HL-60 (cell line): ENCODE measurements around the gene ROR1.

Experiments
- DNase-seq, 2 experiments: peaks; one replicate each; pipeline ENCODE4 v3.0.0-alpha.2; 2010 to 2020; ENCODE audit warnings: low read depth in 1 of 2, low spot score in 1 of 2
- H3K27ac ChIP-seq: fragments of 250-450 bp; sonication (Bioruptor Pico); replicated peaks from 2 replicates; pipeline ENCODE4 v1.5.1; 2020; ENCODE audit warnings: mild to moderate bottlenecking, moderate library complexity
- H3K27me3 ChIP-seq: fragments of 250-450 bp; sonication (Bioruptor Pico); 2 replicates; pipeline ENCODE4 v1.5.1; 2021; ENCODE audit warnings: mild to moderate bottlenecking, moderate library complexity; ENCODE audit not compliant: insufficient read depth, poor library complexity, severe bottlenecking
- H3K4me3 ChIP-seq: replicated peaks from 2 replicates; pipeline ENCODE4 v1.5.1; 2011; ENCODE audit warnings: mild to moderate bottlenecking, control low read depth, low read length; ENCODE audit not compliant: insufficient read depth
- GABPA ChIP-seq: IDR thresholded peaks from 2 replicates; pipeline ENCODE4 v1.6.1; 2012; ENCODE audit warnings: low read depth
- POLR2AphosphoS5 ChIP-seq: IDR thresholded peaks from 2 replicates; pipeline ENCODE4 v1.6.1; 2012; ENCODE audit warnings: low read depth
- SPI1 ChIP-seq: IDR thresholded peaks from 2 replicates; pipeline ENCODE4 v1.6.1; 2012; ENCODE audit warnings: low read depth, mild to moderate bottlenecking, borderline replicate concordance
- TF ChIP-seq, protein P1 (sequence below): IDR thresholded peaks from one replicate; pipeline ENCODE4 v1.5.1; 2011; ENCODE audit warnings: low read length, control low read depth, inconsistent platforms; ENCODE audit not compliant: insufficient read depth
- TF ChIP-seq, protein P2 (sequence below): IDR thresholded peaks from 2 replicates; pipeline ENCODE4 v1.6.1; 2012; ENCODE audit warnings: low read depth; ENCODE audit not compliant: insufficient replicate concordance

The ROR1 gene

DNA sequence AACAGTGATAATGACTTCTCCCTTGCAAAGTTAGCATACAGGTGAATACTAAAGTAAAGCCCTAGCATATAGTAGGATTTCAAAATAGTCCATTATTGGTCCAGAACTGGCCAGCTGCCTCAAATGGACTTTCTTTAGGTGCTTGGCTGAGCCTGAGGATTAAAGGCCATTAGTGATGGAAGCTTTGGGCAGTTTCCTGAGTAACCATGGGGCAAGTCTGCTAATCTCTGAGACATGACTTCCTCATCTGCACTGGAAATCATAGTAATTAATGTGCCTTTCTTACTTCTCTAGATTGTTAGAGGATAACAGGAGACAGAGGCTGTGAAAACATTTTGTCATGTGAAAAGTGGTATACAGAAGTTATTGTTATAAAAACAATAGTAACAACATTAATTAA is 273.1 kb downstream of the ROR1 start:
- Histone ChIP-seq H3K27ac (no peak overlapping the region), H3K27me3 (no peaks in the 10 kb centered on the region), H3K4me3 (no peak overlapping the region)
- no peak for DNase-seq
- TF ChIP-seq, protein P1, sequence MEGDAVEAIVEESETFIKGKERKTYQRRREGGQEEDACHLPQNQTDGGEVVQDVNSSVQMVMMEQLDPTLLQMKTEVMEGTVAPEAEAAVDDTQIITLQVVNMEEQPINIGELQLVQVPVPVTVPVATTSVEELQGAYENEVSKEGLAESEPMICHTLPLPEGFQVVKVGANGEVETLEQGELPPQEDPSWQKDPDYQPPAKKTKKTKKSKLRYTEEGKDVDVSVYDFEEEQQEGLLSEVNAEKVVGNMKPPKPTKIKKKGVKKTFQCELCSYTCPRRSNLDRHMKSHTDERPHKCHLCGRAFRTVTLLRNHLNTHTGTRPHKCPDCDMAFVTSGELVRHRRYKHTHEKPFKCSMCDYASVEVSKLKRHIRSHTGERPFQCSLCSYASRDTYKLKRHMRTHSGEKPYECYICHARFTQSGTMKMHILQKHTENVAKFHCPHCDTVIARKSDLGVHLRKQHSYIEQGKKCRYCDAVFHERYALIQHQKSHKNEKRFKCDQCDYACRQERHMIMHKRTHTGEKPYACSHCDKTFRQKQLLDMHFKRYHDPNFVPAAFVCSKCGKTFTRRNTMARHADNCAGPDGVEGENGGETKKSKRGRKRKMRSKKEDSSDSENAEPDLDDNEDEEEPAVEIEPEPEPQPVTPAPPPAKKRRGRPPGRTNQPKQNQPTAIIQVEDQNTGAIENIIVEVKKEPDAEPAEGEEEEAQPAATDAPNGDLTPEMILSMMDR: no peak
- TF ChIP-seq, protein P2, sequence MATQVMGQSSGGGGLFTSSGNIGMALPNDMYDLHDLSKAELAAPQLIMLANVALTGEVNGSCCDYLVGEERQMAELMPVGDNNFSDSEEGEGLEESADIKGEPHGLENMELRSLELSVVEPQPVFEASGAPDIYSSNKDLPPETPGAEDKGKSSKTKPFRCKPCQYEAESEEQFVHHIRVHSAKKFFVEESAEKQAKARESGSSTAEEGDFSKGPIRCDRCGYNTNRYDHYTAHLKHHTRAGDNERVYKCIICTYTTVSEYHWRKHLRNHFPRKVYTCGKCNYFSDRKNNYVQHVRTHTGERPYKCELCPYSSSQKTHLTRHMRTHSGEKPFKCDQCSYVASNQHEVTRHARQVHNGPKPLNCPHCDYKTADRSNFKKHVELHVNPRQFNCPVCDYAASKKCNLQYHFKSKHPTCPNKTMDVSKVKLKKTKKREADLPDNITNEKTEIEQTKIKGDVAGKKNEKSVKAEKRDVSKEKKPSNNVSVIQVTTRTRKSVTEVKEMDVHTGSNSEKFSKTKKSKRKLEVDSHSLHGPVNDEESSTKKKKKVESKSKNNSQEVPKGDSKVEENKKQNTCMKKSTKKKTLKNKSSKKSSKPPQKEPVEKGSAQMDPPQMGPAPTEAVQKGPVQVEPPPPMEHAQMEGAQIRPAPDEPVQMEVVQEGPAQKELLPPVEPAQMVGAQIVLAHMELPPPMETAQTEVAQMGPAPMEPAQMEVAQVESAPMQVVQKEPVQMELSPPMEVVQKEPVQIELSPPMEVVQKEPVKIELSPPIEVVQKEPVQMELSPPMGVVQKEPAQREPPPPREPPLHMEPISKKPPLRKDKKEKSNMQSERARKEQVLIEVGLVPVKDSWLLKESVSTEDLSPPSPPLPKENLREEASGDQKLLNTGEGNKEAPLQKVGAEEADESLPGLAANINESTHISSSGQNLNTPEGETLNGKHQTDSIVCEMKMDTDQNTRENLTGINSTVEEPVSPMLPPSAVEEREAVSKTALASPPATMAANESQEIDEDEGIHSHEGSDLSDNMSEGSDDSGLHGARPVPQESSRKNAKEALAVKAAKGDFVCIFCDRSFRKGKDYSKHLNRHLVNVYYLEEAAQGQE: no peak
- TF ChIP-seq POLR2AphosphoS5 (no peak), SPI1 (no peak), GABPA (no peak)

GRCh38 chr1:64047549-64047996 is 273.8 kb downstream of the ROR1 start:
- Histone ChIP-seq H3K4me3 (no peak overlapping the region), H3K27ac (no peak overlapping the region), H3K27me3 (no peaks in the 10 kb centered on the region)
- TF ChIP-seq GABPA (no peak), SPI1 (no peak), POLR2AphosphoS5 (no peak)
- TF ChIP-seq, protein P2: no peak
- TF ChIP-seq, protein P1: no peak
- no peak for DNase-seq

- no peak overlapping the region for H3K27ac ChIP-seq
- no peak for DNase-seq
- H3K4me3 ChIP-seq: no peak overlapping the region
- H3K27me3 ChIP-seq: no peaks in the 10 kb centered on the region
- TF ChIP-seq POLR2AphosphoS5: no peak
- TF ChIP-seq, protein P1: no peak
- TF ChIP-seq, protein P2: no peak
- TF ChIP-seq GABPA: no peak
- TF ChIP-seq SPI1: no peak
These were observed 276.2 kb downstream of the ROR1 start for GRCh38 chr1:64049900-64050540.
